Pons (tissue), 1 donor: ENCODE data around the gene CAPN15.
"Not testable (repeated sequence)": the region's sequence is repeated elsewhere in the genome, so short reads cannot be mapped to it uniquely, and the experiment has no call there.

Experiments used
- DNase-seq: peaks from one replicate; pipeline ENCODE4 v3.0.0-alpha.2; 2016; ENCODE audit warnings: low spot score

Gene CAPN15

DNA sequence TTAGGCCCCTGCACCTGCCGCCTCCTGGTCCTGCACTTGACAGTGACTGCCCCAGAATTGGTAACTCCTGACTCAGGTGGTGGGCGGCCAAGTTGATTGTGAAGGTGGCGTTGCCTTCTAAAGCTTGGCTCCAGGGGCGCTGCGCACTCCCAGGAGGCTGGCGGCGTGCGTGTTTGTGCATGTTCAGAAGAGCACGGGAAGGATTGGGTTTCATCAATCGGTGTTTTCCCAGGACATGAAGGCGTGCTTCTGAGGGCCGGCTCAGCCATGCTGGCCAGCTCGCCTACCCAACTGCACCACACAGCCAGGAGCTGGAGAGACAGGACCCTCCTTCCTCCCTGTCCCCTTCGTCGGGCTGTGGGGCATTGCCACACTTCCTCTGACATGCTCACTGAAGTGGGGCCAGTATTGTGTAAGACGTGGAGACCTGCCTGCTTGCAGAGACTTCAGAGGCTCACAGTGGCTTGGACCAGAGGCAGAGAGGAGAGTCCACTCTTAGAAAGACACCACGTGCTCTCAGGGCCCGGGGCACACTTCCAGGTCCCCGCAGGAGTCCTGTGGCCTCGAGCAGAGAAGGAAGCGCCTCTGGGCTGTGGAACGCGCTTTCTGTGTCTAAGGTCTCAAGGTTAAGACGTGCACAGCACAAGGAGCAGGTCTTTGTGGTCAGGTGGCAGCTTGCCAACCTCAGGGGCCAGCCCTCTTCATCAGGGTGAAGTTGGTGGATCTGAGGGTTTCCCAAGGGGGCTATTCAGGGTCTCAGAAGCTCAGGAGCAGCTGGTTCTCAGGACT, 65.2 kb downstream of the CAPN15 start:
- DNase-seq, result peak; percentile 69

- no peak for DNase-seq
Measured at GRCh38 chr16:593406-593805, 65.9 kb downstream of the CAPN15 start.

DNA sequence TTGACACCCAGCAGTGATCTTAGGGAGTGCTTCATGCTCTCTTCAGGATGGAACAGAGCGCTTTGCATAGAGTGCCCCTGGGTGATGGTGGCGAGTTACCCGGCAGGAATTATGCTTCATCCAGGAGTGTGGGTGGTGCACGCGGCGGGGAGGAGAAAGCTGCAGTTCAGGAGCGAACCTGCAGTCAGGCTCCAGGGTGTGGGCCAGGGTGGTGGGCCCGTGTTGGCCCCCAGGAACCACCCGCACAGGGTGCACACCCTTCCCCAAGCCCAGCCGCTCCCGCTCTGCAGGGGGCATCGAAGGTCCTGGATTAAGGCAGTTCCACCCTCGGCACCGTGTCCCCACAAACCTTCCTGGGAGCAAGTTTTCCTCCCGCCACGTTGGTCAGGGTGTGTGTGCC, 66.3 kb downstream of the CAPN15 start:
- no peak for DNase-seq

DNA sequence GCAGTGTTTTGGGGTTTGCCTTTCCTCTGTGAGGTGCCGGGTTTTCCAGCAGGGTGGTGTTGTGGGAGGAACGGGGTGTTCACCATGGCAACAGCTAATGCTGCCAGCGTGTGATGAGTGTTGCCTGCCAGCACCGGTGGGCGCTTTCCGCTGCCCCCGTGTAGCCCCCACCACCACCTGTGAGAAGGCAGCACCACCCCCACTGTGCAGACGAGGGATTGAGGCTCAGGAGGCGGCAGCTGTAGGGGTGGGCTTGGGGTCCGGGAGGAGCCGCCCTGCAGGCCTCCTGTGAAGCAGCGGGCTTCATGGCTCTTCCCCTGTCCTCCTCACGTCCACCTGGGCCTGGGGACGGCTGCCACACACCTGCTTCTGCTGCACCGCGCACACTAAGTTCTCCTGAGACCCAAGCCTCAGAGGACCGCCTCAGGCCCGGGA, 67.6 kb downstream of the CAPN15 start:
- no peak for DNase-seq

DNA sequence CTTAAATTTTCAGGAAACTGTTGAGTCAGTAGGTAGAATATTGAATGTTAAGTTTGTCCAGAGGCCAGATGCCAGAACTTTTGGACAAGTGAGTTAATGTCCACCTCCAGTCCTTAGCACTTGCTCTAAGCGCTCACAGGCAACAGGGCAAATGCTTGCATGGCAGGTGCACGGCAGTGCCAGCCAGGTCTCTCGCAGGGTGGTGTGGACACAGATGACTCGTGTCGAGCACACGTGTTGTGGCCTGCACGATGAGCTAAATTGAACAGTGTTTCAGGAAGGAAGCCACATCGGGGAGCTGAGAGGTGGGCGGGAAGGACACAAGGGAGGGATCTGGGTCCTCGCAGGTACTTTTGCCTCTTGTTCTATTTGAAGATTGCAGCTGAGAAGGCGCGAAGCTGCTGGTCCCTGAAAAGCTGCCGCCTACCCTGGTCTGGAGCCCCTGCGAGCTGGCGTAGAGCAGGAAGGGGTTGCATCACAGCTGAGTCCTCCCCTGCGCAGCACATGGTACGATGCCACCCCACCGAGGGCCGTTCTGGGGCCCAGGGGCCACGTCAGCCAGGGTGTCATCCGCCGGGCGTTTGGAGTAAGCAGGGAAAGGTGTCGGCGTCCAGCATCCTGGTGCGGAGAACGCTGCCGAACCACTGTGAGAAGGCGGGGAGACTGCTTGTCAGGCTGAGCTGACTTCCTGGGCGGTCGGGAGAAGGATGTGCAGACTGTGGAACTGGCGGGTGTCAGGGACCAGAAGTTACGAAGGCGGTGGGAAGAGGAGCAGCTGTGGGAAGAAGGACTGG, 68.6 kb downstream of the CAPN15 start:
- DNase-seq, result no peak

GRCh38 chr16:596736-597060, 69.2 kb downstream of the CAPN15 start:
- DNase-seq, result no peak

DNA sequence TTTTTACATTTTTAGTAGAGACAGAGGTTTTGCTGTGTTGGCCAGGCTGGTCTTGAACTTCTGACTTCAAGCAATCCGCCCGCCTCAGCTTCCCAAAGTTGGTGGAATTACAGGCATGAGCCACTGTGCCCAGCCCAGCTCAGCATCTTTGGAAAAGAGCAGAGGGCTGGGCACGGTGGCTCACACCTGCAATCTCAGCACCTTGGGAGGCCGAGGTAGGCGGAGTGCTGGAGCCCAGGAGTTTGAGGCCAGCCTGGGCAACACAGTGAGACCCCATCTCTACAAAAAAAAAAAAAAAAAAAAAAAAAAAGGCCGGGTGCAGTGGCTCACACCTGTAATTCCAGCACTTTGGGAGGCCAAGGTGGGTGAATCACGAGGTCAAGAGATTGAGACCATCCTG, 70.1 kb downstream of the CAPN15 start:
- not testable (repeated sequence) for DNase-seq

DNA sequence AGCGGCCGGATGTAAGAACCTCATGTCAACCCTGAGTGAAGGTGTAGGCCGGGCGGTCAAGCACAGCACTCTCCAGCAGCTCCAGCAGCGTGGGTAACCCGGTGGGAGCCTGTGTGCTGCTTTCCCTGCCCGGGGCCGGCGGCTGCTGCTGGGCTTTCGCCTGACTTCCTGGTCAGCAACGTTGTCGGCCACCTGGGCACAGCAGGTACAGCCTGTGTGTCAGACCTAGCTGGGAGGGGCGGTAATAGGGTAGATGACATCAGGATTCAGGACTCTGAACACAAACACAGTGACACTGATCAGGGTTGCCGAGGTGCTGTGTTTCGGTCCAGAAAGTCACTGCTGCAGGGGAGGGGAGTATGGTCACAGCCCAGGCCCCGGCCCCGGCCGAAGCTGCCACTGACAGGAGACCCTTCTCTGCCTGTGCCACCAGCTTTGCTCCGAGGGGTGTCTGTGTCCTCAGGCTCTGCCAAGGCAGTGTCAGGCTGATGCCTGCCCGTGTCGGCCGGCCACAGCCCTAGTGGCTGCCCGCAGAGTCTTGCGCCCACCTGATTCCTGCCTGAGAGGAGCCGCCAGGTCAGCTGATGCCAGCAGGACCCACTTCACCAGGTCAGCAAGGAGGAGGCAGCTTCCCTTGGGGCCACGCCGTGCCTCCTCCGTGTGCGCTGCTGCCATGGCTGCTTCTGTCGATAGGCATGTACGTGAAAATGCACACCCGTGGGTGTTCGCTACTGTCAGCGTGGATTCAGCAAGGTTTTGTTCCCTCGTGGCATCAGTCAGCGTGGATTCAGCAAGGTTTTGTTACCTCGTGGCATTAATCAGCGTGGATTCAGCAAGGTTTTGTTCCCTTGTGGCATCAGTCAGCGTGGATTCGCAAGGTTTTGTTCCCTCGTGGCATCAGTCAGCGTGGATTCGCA, 71.6 kb downstream of the CAPN15 start:
- no peak for DNase-seq

GRCh38 chr16:600781-601180, 73.3 kb downstream of the CAPN15 start:
- DNase-seq, result no peak

GRCh38 chr16:603933-604332, 76.4 kb downstream of the CAPN15 start:
- no peak for DNase-seq
